Left ventricle myocardium superior (tissue), 1 donor: ENCODE data around the gene GON7. TPM values are rescaled to one million over a fixed set of nuclear protein-coding genes. Genes with fewer than 3 reads are reported as not detected.
"Not testable (repeated sequence)": the region's sequence is repeated elsewhere in the genome, so short reads cannot be mapped to it uniquely, and the experiment has no call there.

ENCODE experiments used
- ATAC-seq: fragments of 200-7000 bp; cut with Tn5 transposase; one replicate; pipeline ENCODE4 v1.9.1; 2020; ENCODE audit warnings: mild to moderate bottlenecking, moderate library complexity
- DNase-seq: peaks from one replicate; pipeline ENCODE4 v3.0.0-alpha.2; 2020
- intact Hi-C: fragments of 100-400 bp; cut with micrococcal nuclease; formaldehyde crosslinking; loops from one replicate; pipeline ENCODE4 v1.11.0; 2022
- total RNA-seq: library from RNA; stranded (reverse); fragmentation: NEBNext Ultra II Directional; extraction: Animal tissue kit (Norgen Biotek cat#: 25700); gene quantifications from one replicate; pipeline ENCODE4 v1.2.1, GENCODE V29; 2021
- donor health status: DM: no; HTN: yes; CAD: no; lungs with severe emphysema.

The GON7 gene
- total RNA-seq, 1 donor from 2014 or later: 16.2 TPM

DNA sequence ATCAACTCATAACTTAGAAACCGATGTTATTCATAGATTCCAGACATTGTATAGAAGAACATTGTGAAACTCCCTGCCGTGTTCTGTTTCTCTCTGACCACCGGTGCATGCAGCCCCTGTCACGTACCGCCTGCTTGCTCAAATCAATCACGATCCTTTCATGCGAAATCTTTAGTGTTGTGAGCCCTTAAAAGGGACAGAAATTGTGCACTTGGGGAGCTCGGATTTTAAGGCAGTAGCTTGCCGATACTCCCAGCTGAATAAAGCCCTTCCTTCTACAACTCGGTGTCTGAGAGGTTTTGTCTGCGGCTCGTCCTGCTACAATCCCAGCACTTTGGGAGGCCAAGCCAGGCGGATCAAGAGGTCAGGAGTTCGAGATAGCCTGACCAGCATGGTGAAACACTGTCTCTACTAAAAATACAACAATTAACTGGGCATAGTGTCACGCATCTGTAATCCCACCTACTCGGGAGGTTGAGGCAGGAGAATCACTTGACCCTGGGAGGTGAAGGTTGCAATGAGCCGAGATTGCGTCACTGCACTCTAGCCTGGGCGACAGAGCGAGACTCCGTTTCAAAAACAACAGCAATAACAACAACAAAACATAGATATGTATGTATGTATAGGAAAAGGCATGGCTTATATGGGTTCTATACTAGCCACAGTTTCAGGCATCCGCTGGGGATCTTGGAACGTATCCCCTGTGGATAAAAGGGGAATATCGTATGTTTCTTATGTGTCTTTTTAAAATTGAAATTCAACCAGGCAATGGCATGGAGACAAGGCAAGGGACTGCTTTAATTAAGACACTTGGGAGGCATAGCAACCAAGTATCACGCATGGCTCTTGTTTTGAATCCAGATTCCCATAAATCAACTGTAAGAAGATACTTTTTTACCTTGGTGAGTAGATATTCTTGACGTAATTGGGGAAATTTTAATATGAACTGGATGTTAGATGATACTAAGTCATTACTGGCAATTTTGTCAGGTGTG is 41.3 kb downstream of the GON7 start:
- ATAC-seq, DNase-seq, intact Hi-C loops: not testable (repeated sequence)

DNA sequence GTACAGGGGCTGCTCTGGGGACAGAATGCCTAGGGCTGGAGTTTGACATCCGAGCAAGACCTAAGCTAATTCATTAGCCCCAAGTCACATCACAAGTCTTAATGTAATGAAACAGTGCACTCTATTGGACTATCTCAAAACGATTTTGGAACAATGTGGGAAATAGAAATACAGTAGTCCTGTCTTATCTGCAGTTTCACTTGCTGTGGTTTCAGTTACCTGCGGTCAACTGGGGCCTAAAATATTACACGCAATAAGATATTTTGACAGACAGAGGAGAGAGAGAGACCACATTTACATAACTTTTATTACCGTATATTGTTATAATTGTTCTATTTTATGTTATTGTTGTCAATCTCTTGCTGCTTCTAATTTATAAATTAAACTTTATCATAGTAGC is 43.3 kb downstream of the GON7 start:
- intact Hi-C loops: no loop called here
- DNase-seq: no peak
- no peak for ATAC-seq

GRCh38 chr14:93161411-93161940 is 45.4 kb downstream of the GON7 start:
- intact Hi-C loops: no loop called here
- DNase-seq (no peak), ATAC-seq (no peak)

DNA sequence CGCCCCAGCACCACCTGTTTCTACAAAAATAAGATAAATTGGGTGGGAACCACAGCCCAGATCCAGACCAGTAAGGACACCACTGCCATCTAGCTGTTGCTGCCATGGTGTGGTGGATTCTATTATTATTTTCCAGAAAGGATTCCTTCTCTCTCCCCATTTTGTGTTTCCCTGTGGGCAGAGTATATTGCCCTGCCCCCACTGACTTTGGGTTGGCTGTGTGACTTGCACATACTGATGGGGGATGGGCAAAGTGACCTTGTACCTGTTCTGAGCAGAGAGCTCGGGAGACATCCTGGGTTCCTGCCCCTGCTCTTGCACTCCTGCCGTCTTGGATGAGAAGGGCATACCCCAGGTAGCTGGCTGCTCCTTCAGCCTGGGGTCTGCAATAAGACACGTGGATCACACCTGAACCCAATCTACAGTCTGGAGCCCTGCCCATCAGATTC is 46.5 kb downstream of the GON7 start:
- intact Hi-C loops: no loop called here
- DNase-seq (no peak), ATAC-seq (no peak)

GRCh38 chr14:93159625-93160352 is 47.1 kb downstream of the GON7 start:
- DNase-seq, intact Hi-C loops: not testable (repeated sequence)

DNA sequence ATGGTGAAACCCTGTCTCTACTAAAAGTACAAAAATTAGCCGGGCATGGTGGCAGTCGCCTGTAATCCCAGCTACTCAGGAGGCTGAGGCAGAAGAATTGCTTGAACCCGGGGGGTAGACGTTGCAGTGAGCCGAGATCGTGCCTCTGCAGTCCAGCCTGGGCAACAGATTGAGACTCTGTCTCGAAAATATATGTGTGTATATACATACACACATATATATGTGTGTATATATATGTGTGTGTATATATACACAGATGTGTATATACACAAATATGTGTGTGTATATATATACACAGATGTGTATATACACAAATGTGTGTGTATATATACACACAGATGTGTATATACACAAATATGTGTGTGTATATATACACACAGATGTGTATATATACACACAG is 48.5 kb downstream of the GON7 start:
- ATAC-seq, intact Hi-C loops: not testable (repeated sequence)

More at GRCh38 chr14:93159625-93160352, 47.1 kb downstream of the GON7 start:
- ATAC-seq: not testable (repeated sequence)

GRCh38 chr14:93156693-93157369 is 50.0 kb downstream of the GON7 start:
- no peak for ATAC-seq
- no peak for DNase-seq
- intact Hi-C loops: no loop called here

More for the DNA sequence above, 48.5 kb downstream of the GON7 start:
- DNase-seq: not testable (repeated sequence)

GRCh38 chr14:93155667-93156066 is 51.2 kb downstream of the GON7 start:
- intact Hi-C loops: no loop called here
- ATAC-seq (no peak), DNase-seq (no peak)

DNA sequence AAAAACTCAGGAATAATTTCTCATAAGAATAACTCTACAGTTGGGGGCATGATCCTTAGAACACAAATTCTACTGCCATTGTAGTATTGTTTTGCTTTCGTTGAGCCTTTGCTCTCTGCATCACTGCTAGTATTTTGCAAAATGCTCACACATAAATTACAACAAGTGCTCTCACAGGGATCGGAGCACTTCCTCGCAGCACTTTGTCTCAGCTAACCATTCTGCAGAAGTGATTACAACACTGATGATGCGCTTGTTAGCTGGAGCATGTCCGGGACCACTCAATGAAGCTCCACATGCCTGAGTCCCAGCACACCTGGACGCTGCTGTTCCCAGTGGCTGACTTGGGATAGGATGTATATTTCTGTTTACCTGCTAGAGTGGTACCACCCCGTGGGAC is 53.7 kb downstream of the GON7 start:
- DNase-seq (no peak), ATAC-seq (no peak)
- intact Hi-C loops: no loop called here

Other genes with a start within 250 kb of the GON7 start
- 136 TPM for gene ITPK1, start 91.1 kb downstream of the GON7 start, total RNA-seq
- 54.6 TPM for gene MOAP1, start 22.2 kb downstream of the GON7 start, total RNA-seq
- 21.3 TPM for gene LYSET, start 21.7 kb downstream of the GON7 start, total RNA-seq
- 22.1 TPM for gene UBR7, start 191 bp upstream of the GON7 start, total RNA-seq
- gene BTBD7, start 126.0 kb upstream of the GON7 start, total RNA-seq: 25.5 TPM
- 0.55 TPM for gene COX8C, start 140.1 kb upstream of the GON7 start, total RNA-seq
- gene UNC79, start 223.9 kb upstream of the GON7 start, total RNA-seq: 0.25 TPM